Nephron progenitor cell (in vitro differentiated cells): Measurements from ENCODE around the gene CD300LD.

Experiments used
- DNase-seq: peaks from one replicate; pipeline ENCODE4 v3.0.0; 2021
- H3K27ac Mint-ChIP-seq: 2 replicates; pipeline ENCODE4 v1.8.0; 2021; ENCODE audit warnings: mild to moderate bottlenecking, moderate library complexity, mixed read lengths
- H3K27me3 Mint-ChIP-seq: 2 replicates; pipeline ENCODE4 v1.8.0; 2021; ENCODE audit warnings: mild to moderate bottlenecking, low read depth, mixed read lengths; ENCODE audit not compliant: poor library complexity
- H3K36me3 Mint-ChIP-seq: 2 replicates; pipeline ENCODE4 v1.8.0; 2021; ENCODE audit warnings: low read depth, mixed read lengths
- H3K4me1 Mint-ChIP-seq: 2 replicates; pipeline ENCODE4 v1.8.0; 2021; ENCODE audit warnings: mixed read lengths
- H3K4me3 Mint-ChIP-seq: 2 replicates; pipeline ENCODE4 v1.8.0; 2021; ENCODE audit warnings: mild to moderate bottlenecking, moderate library complexity, mixed read lengths
- H3K9me3 Mint-ChIP-seq: 2 replicates; pipeline ENCODE4 v1.8.0; 2021; ENCODE audit warnings: mild to moderate bottlenecking, moderate library complexity, mixed read lengths
- CTCF ChIP-seq: fragments of 200-600 bp; sonication (generic); IDR thresholded peaks from 2 replicates; pipeline ENCODE4 v1.5.0; 2021; ENCODE audit warnings: antibody characterized with exemption

The CD300LD gene

GRCh38 chr17:74604200-74604599 is 12.1 kb upstream of the CD300LD start:
- Mint-ChIP-seq H3K36me3 (no peaks in the 10 kb centered on the region), H3K27ac (no peak overlapping the region), H3K9me3 (no peaks in the 10 kb centered on the region), H3K4me3 (no peak overlapping the region), H3K27me3 (peaks cover 54% of the 10 kb centered on the region), H3K4me1 (no peaks in the 10 kb centered on the region)
- no peak for DNase-seq
- no peak for TF ChIP-seq CTCF

GRCh38 chr17:74603746-74604145 is 11.7 kb upstream of the CD300LD start:
- no peak for TF ChIP-seq CTCF
- no peaks in the 10 kb centered on the region for H3K36me3 Mint-ChIP-seq
- no peaks in the 10 kb centered on the region for H3K4me1 Mint-ChIP-seq
- no peak for DNase-seq
- H3K27me3 Mint-ChIP-seq = peaks cover 57% of the 10 kb centered on the region
- no peak overlapping the region for H3K27ac Mint-ChIP-seq
- H3K9me3 Mint-ChIP-seq = no peaks in the 10 kb centered on the region
- no peak overlapping the region for H3K4me3 Mint-ChIP-seq

GRCh38 chr17:74603037-74603635 is 11.1 kb upstream of the CD300LD start:
- DNase-seq = no peak
- H3K4me1 Mint-ChIP-seq = no peaks in the 10 kb centered on the region
- no peak overlapping the region for H3K27ac Mint-ChIP-seq
- no peak for TF ChIP-seq CTCF
- no peaks in the 10 kb centered on the region for H3K36me3 Mint-ChIP-seq
- H3K9me3 Mint-ChIP-seq = no peaks in the 10 kb centered on the region
- H3K4me3 Mint-ChIP-seq = no peak overlapping the region
- peaks cover 61% of the 10 kb centered on the region for H3K27me3 Mint-ChIP-seq

GRCh38 chr17:74601944-74602572 is 10.0 kb upstream of the CD300LD start:
- Mint-ChIP-seq H3K27me3 (peaks cover 52% of the 10 kb centered on the region), H3K4me3 (no peak overlapping the region), H3K4me1 (no peaks in the 10 kb centered on the region), H3K9me3 (no peaks in the 10 kb centered on the region), H3K27ac (no peak overlapping the region), H3K36me3 (no peaks in the 10 kb centered on the region)
- TF ChIP-seq CTCF = peak; percentile 79
- DNase-seq = peak; percentile 58

- Mint-ChIP-seq H3K36me3 (no peaks in the 10 kb centered on the region), H3K27ac (no peak overlapping the region), H3K4me1 (no peaks in the 10 kb centered on the region), H3K4me3 (no peak overlapping the region), H3K9me3 (no peaks in the 10 kb centered on the region), H3K27me3 (peaks cover 64% of the 10 kb centered on the region)
- DNase-seq = no peak
- TF ChIP-seq CTCF = no peak
Observed at GRCh38 chr17:74599448-74599939, 7.4 kb upstream of the CD300LD start.

GRCh38 chr17:74599023-74599399 is 6.9 kb upstream of the CD300LD start:
- Mint-ChIP-seq H3K27ac (no peak overlapping the region), H3K36me3 (no peaks in the 10 kb centered on the region), H3K9me3 (no peaks in the 10 kb centered on the region), H3K4me1 (no peaks in the 10 kb centered on the region), H3K4me3 (no peak overlapping the region), H3K27me3 (peaks cover 69% of the 10 kb centered on the region)
- no peak for DNase-seq
- no peak for TF ChIP-seq CTCF
